ENCODE data around the gene IFNG.
"Not testable (repeated sequence)": the region's sequence is repeated elsewhere in the genome, so short reads cannot be mapped to it uniquely, and the experiment has no call there.

Gene IFNG

DNA sequence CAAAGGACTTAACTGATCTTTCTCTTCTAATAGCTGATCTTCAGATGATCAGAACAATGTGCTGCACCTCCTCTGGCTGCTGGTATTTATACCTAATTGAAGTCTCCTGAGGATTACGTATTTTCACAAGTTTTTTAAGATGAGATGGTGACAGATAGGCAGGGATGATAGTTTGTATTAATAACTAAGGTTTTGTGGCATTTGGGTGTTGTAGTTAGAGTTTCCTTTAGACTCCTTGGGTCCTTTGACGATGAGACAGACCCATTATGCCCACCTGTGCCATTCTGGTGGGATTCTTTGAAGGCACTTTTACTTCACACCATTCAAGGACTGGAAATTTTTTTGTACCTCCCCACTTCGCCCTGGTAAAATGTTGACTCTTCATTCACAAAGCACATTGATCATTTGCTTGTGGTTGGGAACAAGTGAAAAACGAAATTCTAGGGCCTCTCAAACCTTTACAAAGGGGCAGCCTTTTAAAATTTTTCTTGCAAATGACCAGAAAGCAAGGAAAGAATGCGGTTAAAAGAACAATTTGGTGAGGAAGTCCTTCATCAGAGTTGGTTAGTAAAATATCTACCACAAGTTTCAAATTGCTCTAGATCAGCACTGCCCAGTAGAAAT lies at the start of gene IFNG:
Gene IFNG, minus strand, starts transcription at position 60 of the 624 bp plus-strand sequence. CDS start 125 bp downstream, outside the sequence.
- no peak for DNase-seq (ENCODE audit: low read depth in 1 of 2, low spot score in 1 of 2)

DNA sequence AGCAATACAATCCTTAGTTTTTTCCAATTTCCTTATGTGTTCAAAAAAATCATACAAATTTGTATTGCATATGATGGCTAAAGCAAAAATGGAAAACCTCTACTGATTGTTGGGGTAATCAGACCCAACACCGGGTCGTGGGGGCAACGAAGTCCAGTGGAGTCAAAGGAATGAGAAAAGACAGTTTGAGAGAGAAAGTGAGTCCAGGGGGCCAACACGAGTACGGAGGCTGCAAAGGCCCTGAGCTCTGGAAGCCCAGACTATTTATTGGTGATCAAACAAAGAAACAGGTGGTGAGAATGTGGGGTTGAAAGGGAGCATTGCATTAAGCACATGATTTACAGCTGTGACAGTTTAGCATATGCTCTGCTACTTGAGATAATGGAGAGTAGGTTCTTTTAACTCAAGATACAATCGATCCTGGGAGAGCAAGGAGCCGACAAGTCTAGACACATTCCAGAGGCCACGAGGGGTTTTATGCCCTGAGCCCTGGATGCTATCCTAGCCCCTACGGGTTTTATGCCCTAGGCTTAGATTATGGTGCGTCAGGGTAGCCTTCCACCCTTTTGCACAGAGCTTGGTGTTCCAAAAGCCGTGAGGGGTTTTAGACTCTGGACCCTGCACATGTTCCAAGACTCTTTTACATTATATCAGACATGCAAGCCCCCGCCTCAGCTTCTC lies 49.6 kb upstream of the IFNG start:
- DNase-seq (ENCODE audit: low read depth in 1 of 2, low spot score in 1 of 2): not testable (repeated sequence)

DNA sequence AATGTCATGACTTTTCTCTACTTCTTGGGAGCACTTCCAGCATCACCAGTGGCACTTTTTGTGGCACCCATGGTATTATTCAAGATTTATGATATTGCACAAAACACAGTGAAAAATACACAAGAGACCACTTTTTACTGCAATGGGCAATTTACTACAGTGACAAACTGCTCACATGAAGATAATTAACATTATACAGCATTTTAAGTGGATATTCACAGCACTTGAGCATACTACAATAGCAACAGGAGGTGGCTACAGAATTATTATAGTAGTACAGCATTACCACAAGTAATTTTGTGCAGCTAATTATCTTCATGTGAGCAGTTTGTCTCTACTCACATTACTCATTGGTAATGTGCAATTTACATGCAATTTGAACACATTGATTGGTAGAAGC lies 47.7 kb upstream of the IFNG start:
- no peak for DNase-seq (ENCODE audit: low read depth in 1 of 2, low spot score in 1 of 2)

- DNase-seq (ENCODE audit: low read depth in 1 of 2, low spot score in 1 of 2): no peak
Measured at GRCh38 chr12:68206446-68206845, 46.9 kb upstream of the IFNG start.

DNA sequence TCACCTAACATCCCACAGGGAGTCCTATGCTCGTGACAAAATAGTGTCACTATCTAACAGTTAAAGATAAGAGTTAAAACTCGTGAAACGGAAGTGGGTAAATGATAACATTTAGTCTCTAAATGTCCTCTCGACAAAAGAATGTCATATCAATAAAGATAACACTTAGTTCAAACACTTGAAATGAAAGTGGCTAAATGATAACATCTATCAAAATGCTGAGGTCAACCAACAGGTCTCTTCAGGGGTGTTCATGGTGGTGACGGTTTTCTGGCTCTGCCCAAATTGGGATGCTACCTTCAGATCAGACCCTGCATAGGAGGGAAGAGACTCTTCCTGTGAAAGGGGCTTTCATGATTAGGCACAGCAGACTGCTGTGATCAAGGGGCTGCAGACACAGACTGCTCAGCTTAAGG lies 43.9 kb upstream of the IFNG start:
- DNase-seq (ENCODE audit: low read depth in 1 of 2, low spot score in 1 of 2): no peak

- no peak for DNase-seq (ENCODE audit: low read depth in 1 of 2, low spot score in 1 of 2)
Measured at GRCh38 chr12:68200854-68201253, 41.3 kb upstream of the IFNG start.

GRCh38 chr12:68199127-68199526 lies 39.6 kb upstream of the IFNG start:
- DNase-seq (ENCODE audit: low read depth in 1 of 2, low spot score in 1 of 2): no peak

DNA sequence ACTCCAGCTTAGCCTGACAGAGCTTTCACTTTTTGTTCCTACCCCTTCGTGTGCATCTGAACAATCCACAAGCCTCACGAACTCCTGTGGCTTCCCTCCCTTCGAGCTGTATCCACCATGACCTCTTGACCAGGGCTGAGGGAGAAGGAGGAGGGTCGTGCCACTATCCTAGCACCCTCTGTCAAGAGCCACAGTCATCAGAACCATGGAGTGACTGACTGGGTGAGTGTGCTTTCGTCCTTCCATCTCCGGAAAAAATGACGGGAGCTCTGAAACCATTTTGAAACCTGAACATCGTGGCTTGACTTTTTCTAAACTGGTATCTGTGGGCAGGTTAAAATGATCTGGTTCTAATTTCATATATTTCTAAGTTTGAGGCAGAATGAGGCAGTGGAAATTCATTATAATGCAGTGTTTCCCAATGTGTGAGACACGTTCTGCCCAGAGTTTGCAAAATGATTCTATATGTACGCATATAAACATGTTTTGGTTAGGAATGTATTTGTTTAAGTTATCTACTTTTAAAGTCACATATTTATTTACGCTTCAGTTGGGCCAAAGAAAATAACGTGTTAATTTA lies 39.1 kb upstream of the IFNG start:
- no peak for DNase-seq (ENCODE audit: low read depth in 1 of 2, low spot score in 1 of 2)

- DNase-seq (ENCODE audit: low read depth in 1 of 2, low spot score in 1 of 2): no peak
Measured at GRCh38 chr12:68190301-68190700, 30.8 kb upstream of the IFNG start.

DNA sequence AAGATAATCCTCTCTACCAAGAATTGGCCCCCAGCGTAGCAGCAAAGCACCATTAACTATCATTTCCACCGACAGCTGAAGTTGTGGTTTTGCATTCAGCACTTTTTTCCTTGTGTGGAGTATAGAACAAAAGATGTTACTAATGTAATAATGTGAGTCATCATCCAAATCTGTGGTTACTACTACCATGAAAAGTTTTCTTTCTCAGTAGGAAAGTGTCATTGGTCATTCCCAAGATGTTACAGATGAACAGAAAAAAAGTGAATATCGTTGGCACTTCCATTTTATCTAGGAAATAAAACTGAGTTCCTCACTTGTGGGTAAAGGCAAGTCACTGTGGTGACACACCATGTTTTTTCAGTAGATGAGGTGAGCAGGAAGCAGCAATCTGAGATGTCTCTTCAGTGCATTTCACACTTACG lies 30.3 kb upstream of the IFNG start:
- peak in 1 of 2 donors; percentile 3 for DNase-seq (ENCODE audit: low read depth in 1 of 2, low spot score in 1 of 2)

GRCh38 chr12:68185598-68185997 lies 26.1 kb upstream of the IFNG start:
- no peak for DNase-seq (ENCODE audit: low read depth in 1 of 2, low spot score in 1 of 2)

DNA sequence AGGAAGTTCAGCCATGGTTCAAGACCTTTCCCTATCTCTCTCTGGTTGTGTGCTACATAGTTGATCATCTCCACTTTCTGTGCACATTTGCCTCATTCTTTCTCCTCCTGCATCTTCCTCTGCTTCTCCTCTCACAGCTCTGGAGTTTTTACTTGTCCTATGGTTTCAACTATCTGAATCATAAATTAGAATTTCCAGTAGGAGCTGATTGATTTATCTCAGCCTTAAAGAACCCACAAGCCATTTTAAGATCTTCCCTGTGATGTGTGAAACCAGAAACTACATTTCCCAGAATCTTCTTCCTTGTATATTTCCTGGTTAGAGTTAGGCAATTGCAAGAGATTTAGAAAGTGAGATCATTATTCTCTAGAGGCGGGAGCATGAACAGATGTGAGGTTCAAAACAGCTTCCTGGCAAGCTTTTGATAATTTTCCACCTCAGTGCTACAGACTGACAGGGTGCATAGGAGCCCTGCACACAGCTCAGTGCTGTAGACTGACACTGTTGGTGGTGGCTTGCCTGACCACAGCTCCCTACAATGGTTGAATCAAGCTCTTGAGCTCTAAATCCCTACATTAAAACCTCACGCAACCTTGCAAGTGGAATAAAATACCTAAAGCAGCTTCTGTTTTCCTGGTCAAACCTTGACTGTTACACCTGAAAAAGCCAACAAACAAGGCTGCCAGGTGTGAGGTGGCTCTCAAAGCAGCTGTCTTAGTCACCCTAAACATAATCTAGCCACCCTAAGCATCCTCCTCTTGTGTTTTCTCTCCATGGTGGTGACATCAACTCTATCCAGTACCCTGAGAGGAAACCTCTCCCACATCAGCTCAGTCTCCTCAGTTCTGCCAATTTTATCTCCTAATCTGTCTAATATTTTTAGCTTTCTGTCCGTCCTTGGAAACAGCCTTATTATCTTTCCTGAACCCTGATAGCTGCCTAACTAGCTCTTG lies 21.5 kb upstream of the IFNG start:
- no peak for DNase-seq (ENCODE audit: low read depth in 1 of 2, low spot score in 1 of 2)

GRCh38 chr12:68178774-68179439 lies 19.4 kb upstream of the IFNG start:
- DNase-seq (ENCODE audit: low read depth in 1 of 2, low spot score in 1 of 2): no peak

GRCh38 chr12:68178184-68178583 lies 18.6 kb upstream of the IFNG start:
- DNase-seq (ENCODE audit: low read depth in 1 of 2, low spot score in 1 of 2): no peak

DNA sequence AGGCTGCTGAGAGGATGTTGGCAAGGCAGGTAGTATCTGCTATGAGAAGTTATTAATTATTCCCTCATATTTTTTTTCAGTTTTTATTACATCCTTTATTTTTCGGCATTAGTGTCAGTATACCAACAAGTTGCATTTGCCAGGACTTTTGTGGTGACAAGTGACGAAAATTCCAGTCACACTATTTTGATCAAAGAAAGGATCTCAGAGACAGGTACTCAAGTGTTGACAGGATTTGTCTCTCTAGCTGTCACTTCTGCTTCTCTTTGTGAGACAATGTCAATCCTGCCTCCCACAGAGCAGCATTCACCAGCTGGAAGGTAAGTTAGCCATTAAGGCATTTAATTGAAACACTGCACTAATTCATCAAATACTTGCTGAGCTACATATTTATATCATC lies 18.0 kb upstream of the IFNG start:
- no peak for DNase-seq (ENCODE audit: low read depth in 1 of 2, low spot score in 1 of 2)

GRCh38 chr12:68176257-68176656 lies 16.7 kb upstream of the IFNG start:
- DNase-seq (ENCODE audit: low read depth in 1 of 2, low spot score in 1 of 2): no peak

GRCh38 chr12:68175557-68176061 lies 16.1 kb upstream of the IFNG start:
- DNase-seq (ENCODE audit: low read depth in 1 of 2, low spot score in 1 of 2): peak; percentile 3 to 30

DNA sequence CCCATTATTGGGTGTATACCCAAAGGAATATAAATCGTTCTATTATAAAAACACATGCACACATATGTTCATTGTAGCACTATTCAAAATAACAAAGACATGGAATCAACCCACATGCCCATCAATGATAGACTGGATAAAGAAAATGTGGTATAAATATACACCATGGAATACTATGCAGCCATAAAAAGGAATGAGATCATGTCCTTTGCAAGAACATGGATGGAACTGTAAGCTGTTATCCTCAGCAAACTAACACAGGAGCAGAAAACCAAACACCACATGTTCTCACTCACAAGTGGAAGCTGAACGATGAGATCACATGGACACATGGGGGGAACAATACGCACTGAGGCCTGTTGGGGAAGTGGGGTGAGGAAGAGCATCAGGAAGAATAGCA lies 15.2 kb upstream of the IFNG start:
- not testable (repeated sequence) for DNase-seq (ENCODE audit: low read depth in 1 of 2, low spot score in 1 of 2)

- DNase-seq (ENCODE audit: low read depth in 1 of 2, low spot score in 1 of 2): no peak
Measured at GRCh38 chr12:68173792-68174191, 14.3 kb upstream of the IFNG start.

DNA sequence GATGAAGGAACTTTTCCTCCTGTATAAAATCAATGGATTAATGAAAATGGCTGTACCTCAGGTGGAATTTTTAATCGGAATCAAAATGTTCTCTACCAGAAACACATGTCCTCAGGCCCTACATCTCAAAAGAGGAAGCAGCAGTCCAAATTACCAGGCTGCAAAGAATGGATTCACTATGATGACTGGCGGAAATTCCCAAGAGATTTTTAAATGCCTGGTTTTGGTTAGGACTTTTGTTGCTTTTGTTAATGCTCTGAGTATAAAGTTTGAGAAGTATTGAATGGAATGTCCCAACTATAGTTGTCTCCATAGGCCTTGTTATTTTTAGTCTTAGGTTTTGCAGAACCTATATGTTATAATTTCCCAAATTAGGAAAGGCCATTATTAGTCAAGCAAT lies 11.2 kb upstream of the IFNG start:
- no peak for DNase-seq (ENCODE audit: low read depth in 1 of 2, low spot score in 1 of 2)
